Thoracic aorta (tissue), 2 donors: ENCODE results near the gene HPS1. TPM values are rescaled to one million over a fixed set of nuclear protein-coding genes. Genes with fewer than 3 reads are reported as not detected.

ENCODE experiments used
- ATAC-seq: fragments of 150-250 bp; one replicate; pipeline ENCODE4 v1.8.0; 2017; ENCODE audit warnings: low read depth; ENCODE audit not compliant: insufficient number of reproducible peaks, low FRiP score
- DNase-seq: peaks from one replicate; pipeline ENCODE4 v3.0.0-alpha.2; 2020; ENCODE audit warnings: low spot score
- H3K27ac ChIP-seq, 2 donors: fragments of 200-600 bp; sonication (generic); 1 replicate in 1 of 2; 2 replicates in 1 of 2; pipeline ENCODE4 v1.5.1; 2016; ENCODE audit warnings: mild to moderate bottlenecking in 2 of 2, moderate library complexity in 2 of 2
- H3K27me3 ChIP-seq: fragments of 200-600 bp; sonication (generic); replicated peaks from 2 replicates; pipeline ENCODE4 v1.6.0; 2016; ENCODE audit warnings: mild to moderate bottlenecking; ENCODE audit not compliant: insufficient read depth
- H3K36me3 ChIP-seq: fragments of 200-600 bp; sonication (generic); one replicate; pipeline ENCODE4 v1.5.1; 2016
- H3K4me1 ChIP-seq, 2 donors: fragments of 200-600 bp; sonication (generic); 1 replicate in 1 of 2; 2 replicates in 1 of 2; pipeline versions ENCODE4 v1.5.1 to v1.6.0; 2016; ENCODE audit warnings: low read depth in 2 of 2, mild to moderate bottlenecking in 1 of 2; ENCODE audit not compliant: control insufficient read depth in 1 of 2
- H3K4me3 ChIP-seq: fragments of 200-600 bp; sonication (generic); 2 replicates; pipeline ENCODE4 v1.5.1; 2016; ENCODE audit warnings: mild to moderate bottlenecking
- H3K9me3 ChIP-seq: fragments of 200-600 bp; sonication (generic); 2 replicates; pipeline ENCODE4 v1.5.1; 2016
- total RNA-seq, 2 donors: library from RNA; depleted of rRNA; stranded (reverse); fragments of >200 nt; gene quantifications; one replicate each; pipeline versions ENCODE4 v1.1.0 to v1.2.3, GENCODE V29; 2016
- TF ChIP-seq, protein P1 (sequence below): fragments of 200-600 bp; sonication (generic); IDR thresholded peaks from one replicate; pipeline ENCODE4 v1.5.1; 2019; ENCODE audit warnings: antibody characterized with exemption

The HPS1 gene
- total RNA-seq, 2 donors from 2014 or later = 60.1 to 79.3 TPM

DNA sequence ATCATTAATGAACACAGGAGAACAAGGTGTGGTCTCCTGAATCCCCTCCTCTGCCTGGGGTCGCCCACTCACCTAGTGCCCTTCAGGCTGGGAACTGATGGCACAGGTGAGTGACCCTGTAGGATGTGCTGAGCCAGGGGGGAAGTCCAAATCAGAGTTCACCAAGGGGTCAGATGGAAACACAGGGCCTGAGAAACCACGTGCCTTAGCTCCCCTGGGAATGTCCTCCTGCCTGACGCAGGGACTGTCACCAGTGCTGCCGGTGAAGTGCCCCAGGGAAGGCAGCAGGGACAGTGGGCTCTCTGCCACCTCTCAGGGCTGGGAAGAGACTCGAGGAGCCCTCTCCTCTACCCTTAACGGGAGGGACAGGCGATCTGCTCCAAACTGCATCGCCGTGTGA is 25.9 kb downstream of the HPS1 start:
- TF ChIP-seq, protein P1, sequence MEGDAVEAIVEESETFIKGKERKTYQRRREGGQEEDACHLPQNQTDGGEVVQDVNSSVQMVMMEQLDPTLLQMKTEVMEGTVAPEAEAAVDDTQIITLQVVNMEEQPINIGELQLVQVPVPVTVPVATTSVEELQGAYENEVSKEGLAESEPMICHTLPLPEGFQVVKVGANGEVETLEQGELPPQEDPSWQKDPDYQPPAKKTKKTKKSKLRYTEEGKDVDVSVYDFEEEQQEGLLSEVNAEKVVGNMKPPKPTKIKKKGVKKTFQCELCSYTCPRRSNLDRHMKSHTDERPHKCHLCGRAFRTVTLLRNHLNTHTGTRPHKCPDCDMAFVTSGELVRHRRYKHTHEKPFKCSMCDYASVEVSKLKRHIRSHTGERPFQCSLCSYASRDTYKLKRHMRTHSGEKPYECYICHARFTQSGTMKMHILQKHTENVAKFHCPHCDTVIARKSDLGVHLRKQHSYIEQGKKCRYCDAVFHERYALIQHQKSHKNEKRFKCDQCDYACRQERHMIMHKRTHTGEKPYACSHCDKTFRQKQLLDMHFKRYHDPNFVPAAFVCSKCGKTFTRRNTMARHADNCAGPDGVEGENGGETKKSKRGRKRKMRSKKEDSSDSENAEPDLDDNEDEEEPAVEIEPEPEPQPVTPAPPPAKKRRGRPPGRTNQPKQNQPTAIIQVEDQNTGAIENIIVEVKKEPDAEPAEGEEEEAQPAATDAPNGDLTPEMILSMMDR = no peak
- Histone ChIP-seq H3K4me1 (peaks cover under 1 to 1% of the 10 kb centered on the region in 2 donors), H3K27ac (no peak overlapping the region), H3K9me3 (no peaks in the 10 kb centered on the region), H3K4me3 (no peak overlapping the region), H3K36me3 (peaks cover 36% of the 10 kb centered on the region), H3K27me3 (no peaks in the 10 kb centered on the region)
- no peak for ATAC-seq
- no peak for DNase-seq

DNA sequence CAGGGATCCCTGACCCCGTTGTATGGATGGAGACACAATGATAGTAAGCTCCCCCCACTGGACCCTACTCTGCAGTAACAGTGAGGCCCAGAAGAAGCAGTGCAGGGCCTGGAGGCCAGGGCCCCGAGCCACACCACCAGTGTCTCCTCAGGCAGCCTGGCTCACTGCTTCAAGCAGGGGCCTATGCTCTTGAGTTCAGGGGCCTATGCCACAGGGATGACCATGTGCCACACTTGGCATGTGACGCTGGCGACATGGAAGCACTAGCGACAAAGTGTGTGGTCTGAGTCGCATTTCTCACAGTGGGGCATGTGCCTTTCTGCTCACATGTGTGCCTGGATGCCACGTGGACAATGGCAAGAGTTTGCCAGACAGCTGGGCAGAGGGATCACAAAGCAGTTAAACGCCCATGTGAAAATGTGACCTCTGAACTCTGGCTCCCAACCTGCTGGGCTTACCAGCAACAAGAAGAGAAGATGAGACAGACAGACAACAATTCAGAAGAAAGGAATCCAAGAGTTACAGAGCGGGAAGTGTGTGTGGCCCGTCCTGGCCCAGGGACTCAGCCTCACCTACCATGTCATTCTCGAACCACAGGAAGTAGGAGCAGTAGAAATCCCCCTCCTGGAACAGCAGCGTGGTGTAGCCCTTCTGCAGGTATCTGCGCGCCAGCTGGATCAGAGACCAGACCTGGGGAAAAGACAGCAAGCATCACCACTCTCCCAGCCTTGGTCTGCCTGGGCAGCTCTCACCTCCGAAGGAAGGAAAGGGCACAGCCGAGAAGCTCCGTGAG is 27.1 kb downstream of the HPS1 start:
- TF ChIP-seq, protein P1 = no peak
- Histone ChIP-seq H3K4me3 (no peak overlapping the region), H3K9me3 (no peaks in the 10 kb centered on the region), H3K36me3 (peaks cover 36% of the 10 kb centered on the region), H3K27me3 (no peaks in the 10 kb centered on the region), H3K4me1 (peaks cover 7 to 9% of the 10 kb centered on the region in 2 donors), H3K27ac (no peak overlapping the region)
- DNase-seq (no peak), ATAC-seq (no peak)

DNA sequence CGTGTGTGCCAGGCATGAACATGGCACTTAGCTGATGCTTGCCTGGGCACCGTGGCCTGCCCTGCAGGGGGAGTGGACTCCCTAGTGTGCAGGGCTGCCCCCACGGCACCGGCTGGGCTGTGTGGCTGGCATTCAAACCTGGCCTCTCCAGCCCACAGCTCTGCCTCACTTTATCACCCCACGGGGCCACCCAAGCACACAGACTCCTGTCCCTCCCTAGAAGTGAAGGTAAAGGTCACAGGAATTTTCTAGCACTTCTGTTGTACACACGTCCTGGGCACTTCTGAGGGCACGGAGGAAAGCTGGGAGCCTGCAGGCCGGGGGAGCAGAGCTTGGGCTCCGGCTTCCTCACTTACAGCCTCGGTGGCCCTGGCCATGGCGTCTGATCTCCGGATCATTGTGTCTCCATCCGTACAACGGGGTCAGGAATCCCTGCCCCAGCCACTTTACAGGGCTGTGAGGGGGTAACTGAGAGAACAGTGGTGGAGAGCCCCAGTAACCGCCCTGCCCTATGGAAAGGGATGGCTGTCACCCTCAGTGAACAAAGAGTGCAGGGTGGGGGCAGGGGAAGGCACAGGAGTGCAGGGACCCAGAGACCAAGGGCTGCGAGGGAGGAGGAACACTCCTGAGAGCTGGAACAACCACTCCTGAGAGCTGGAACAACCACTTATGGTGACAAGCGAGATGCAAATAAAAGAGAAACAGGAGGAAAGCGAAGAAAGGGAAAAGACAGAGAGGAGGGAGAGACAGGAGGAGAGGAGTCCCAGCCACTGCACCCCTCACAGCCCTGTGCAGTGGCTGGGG is 27.9 kb downstream of the HPS1 start:
- DNase-seq = no peak
- TF ChIP-seq, protein P1 = no peak
- Histone ChIP-seq H3K27me3 (no peaks in the 10 kb centered on the region), H3K27ac (no peak overlapping the region), H3K4me3 (no peak overlapping the region), H3K4me1 (peaks cover 12 to 16% of the 10 kb centered on the region in 2 donors), H3K36me3 (peaks cover 34% of the 10 kb centered on the region), H3K9me3 (no peaks in the 10 kb centered on the region)
- no peak for ATAC-seq

DNA sequence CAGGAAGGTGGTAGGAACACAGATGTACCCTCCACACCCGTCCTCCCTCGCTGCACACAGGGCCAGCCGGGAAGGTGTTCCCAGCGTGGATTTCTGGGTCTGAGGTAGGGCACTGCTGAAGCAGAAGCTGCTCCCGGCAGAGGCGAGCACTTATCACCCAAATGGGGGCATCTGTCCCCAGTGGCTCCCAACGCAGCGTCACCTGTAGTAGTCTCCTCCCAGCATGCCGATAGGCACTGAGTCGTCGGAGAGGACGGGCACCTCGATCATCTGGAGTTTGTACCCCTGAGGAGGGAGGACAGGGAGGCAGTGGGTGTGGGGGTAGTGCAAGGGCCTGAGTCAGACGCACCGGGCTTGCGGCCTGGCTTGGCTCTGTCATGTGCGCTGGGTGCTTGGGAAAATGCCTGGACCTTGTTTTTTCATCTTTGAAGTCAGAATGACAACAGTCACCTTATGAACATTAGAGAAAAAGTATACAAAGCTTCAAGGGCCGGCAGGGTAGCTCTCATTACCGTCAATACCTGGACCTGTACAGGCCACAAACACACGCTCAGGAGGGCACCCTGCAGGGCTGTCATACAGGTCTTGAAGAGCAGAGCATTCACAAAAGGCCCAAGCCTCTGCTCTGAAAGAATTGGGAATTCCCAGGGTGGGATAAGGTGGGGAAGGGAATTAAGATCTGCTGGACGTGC is 28.6 kb downstream of the HPS1 start:
- TF ChIP-seq, protein P1 = no peak
- no peaks in the 10 kb centered on the region for H3K9me3 ChIP-seq
- no peaks in the 10 kb centered on the region for H3K27me3 ChIP-seq
- H3K4me3 ChIP-seq = no peak overlapping the region
- peaks cover 13 to 16% of the 10 kb centered on the region in 2 donors for H3K4me1 ChIP-seq
- no peak for ATAC-seq
- H3K36me3 ChIP-seq = peaks cover 28% of the 10 kb centered on the region
- H3K27ac ChIP-seq = no peak overlapping the region
- DNase-seq = no peak
